Stimulated activated CD8-positive, alpha-beta memory T cell treated with anti-CD3 and anti-CD28 coated beads, Interleukin-7, amount 100 ng/mL, for 1 hour (primary cell): Measurements from ENCODE around the gene HYCC1.

Source experiments
- DNase-seq, 2 donors: peaks; one replicate each; pipeline ENCODE4 v3.0.0-alpha.2; 2020; ENCODE audit warnings: low read depth in 2 of 2

Gene HYCC1

GRCh38 chr7:23016345-23017253 is 2.7 kb upstream of the HYCC1 start:
- no peak for DNase-seq

GRCh38 chr7:23014681-23015080 is 751 bp upstream of the HYCC1 start:
- no peak for DNase-seq

GRCh38 chr7:23012908-23013714 is 819 bp downstream of the HYCC1 start:
- no peak for DNase-seq

- DNase-seq, result no peak
Measured at GRCh38 chr7:23012186-23012585, 1.7 kb downstream of the HYCC1 start.

- no peak for DNase-seq
Measured at GRCh38 chr7:23011222-23011924, 2.6 kb downstream of the HYCC1 start.

- no peak for DNase-seq
Measured at GRCh38 chr7:23009303-23009702, 4.6 kb downstream of the HYCC1 start.

GRCh38 chr7:23004247-23004520 is 9.7 kb downstream of the HYCC1 start:
- no peak for DNase-seq

GRCh38 chr7:23003505-23004246 is 10.3 kb downstream of the HYCC1 start:
- no peak for DNase-seq

- DNase-seq, result no peak
Measured at GRCh38 chr7:23002698-23003097, 11.2 kb downstream of the HYCC1 start.

- DNase-seq, result no peak
Measured at GRCh38 chr7:23001610-23002009, 12.3 kb downstream of the HYCC1 start.

GRCh38 chr7:23000597-23001360 is 13.2 kb downstream of the HYCC1 start:
- DNase-seq, result no peak

- no peak for DNase-seq
Measured at GRCh38 chr7:22998519-22998896, 15.4 kb downstream of the HYCC1 start.

GRCh38 chr7:22997871-22998518 is 15.9 kb downstream of the HYCC1 start:
- no peak for DNase-seq

- no peak for DNase-seq
Measured at GRCh38 chr7:22996470-22996869, 17.5 kb downstream of the HYCC1 start.

- no peak for DNase-seq
Measured at GRCh38 chr7:22995011-22995410, 18.9 kb downstream of the HYCC1 start.

- no peak for DNase-seq
Measured at GRCh38 chr7:22992874-22993840, 20.8 kb downstream of the HYCC1 start.

- DNase-seq, result no peak
Measured at GRCh38 chr7:22990588-22990949, 23.4 kb downstream of the HYCC1 start.

GRCh38 chr7:22989643-22990587 is 24.0 kb downstream of the HYCC1 start:
- DNase-seq, result no peak
